ENCODE data around the gene RPL7L1.
"Not testable (repeated sequence)": the region's sequence is repeated elsewhere in the genome, so short reads cannot be mapped to it uniquely, and the experiment has no call there.

Gene RPL7L1

GRCh38 chr6:42879372-42880239, at the start of gene RPL7L1:
TSS of gene RPL7L1 (plus strand) at chr6:42879616. CDS start at chr6:42879911, 295 bp downstream.
- DNase-seq (ENCODE audit: low spot score), result peak; percentile 95

- DNase-seq (ENCODE audit: low spot score), result no peak
These were observed 48.2 kb upstream of the RPL7L1 start for GRCh38 chr6:42831237-42831636.

GRCh38 chr6:42834056-42834455, 45.4 kb upstream of the RPL7L1 start:
- DNase-seq (ENCODE audit: low spot score), result no peak

- DNase-seq (ENCODE audit: low spot score), result no peak
These were observed 37.4 kb upstream of the RPL7L1 start for GRCh38 chr6:42841844-42842584.

GRCh38 chr6:42845327-42845694, 34.1 kb upstream of the RPL7L1 start:
- DNase-seq (ENCODE audit: low spot score), result no peak

DNA sequence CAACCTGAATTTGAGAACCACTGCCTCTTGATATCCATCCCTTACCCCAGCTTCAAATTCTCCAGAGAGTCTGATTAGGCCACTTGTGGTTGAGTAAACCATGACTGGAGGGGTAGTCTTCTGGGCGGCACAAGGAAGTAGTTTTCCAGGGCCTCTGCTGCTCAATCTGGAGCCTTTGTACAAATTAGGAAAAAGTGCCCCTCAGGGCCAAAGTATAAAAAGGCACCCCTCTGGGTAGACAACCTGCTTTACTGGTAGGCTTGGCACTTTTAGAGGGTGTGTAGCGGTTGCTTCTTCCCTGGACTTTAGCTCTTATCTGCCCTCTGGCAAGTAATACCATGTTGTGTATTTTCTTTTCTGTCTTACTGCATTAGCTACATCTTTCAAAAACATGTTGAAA, 32.9 kb upstream of the RPL7L1 start:
- no peak for DNase-seq (ENCODE audit: low spot score)

DNA sequence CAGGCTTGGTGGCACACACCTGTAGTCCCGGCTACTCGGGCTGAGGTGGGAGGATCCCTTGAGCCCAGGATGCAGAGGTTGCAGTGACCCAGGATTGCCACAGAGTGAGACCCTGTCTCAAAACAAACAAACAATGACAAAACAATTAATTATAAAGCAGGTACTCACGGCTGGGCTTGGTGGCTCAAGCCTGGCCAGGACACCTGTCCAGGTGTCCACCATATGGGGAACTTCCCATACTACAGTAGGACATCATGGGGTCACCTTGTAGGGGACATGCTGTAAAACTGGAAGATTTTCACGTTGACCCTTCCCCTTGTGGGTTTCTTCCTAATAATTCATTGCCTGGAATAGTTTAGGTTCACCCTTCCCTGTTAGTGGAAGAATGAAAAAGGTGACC, 30.7 kb upstream of the RPL7L1 start:
- DNase-seq (ENCODE audit: low spot score), result no peak

DNA sequence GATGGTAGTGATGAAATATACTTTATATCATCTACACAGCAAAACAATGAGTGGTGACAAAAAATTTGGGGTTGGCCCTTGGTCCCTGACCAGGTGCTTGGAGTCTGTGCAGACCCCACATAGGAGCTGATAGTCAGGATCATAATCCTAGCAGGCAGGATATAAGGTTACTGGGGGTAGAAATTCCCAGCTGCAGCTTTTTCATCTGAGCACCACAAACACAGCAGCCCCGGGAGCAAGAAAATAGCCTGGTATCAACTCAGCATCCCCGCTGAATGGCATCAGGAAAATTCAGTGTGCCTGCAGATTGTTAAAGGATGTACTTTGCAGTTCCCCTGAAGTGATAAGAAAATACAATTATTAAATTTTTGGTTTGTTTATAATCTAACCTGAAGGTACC, 27.8 kb upstream of the RPL7L1 start:
- DNase-seq (ENCODE audit: low spot score), result no peak

GRCh38 chr6:42860036-42860435, 19.4 kb upstream of the RPL7L1 start:
- no peak for DNase-seq (ENCODE audit: low spot score)

- DNase-seq (ENCODE audit: low spot score), result no peak
These were observed 18.9 kb upstream of the RPL7L1 start for GRCh38 chr6:42860481-42860880.

GRCh38 chr6:42864602-42865001, 14.8 kb upstream of the RPL7L1 start:
- no peak for DNase-seq (ENCODE audit: low spot score)

DNA sequence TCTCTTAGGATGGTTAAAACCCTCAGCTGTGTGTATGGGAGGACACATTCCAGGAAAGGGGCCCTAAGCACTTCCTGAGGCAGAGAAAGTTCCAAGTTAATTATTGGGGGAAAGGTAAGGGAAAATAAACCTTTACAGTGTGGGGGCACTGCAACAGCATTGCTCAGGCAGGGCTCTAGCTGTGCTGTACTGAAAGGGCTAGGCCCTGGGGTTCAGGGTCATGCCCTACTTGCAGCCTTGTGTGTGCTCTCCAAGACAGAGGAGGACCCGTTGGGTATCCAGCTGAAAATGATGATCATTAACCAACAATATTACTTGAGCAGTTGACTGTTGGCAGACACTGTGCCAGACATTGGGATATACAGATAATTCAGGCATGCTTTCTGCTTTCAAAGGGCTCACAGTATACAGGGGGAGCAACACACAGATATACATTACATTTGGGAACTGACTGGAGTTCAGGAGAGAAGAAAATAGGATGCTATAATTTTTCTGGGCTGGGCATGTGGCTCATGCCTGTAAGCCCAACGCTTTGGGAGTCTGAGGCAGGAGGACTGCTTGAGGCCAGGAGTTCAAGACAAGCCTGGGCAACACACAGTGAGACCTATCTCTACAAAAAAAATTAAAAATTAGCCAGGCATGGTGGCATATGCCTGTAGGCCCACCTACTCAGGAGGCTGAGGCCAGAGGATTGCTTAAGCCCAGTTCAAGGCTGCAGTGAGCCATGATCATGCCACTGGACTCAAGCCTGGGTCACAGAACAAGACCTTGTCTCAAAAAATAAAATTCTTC, 9.1 kb upstream of the RPL7L1 start:
- DNase-seq (ENCODE audit: low spot score), result no peak

DNA sequence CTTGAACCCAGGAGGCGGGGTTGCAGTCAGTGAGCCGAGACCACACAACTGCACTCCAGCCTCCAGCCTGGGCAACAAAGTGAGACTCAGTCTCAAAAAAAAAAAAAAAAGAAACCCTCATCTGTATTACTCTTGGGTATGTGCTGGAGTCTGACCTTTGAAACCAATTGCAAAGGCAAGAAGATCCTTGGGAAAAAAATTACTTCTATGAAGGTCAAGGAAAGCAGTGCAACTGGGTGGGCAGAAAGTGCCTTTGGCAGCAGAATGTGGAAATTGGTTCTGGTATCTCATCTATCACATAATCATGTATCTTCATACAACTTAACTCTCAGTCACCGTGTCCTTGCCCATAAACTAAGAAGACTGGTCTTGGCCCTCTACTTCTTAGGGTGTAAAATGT, 7.7 kb upstream of the RPL7L1 start:
- no peak for DNase-seq (ENCODE audit: low spot score)

DNA sequence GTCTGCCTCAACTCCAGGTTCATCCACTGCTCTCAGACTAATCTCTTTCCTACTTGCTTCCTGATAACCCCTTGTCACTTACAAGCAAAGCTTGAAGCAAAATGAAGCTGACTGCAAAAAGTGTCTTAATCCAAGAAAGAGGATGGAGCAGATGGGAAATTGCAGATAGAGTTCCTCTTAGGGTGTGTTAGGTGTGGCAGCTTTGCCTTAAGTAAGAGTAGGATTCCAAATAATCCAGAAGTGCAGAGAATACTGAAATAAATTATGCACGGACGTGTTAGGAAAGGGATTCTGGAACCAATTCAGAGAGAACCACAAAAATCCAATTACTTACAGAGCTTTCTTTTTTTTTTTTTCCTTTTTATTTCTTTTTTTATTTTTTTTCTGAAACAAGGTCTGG, 6.1 kb upstream of the RPL7L1 start:
- DNase-seq (ENCODE audit: low spot score), result no peak

- DNase-seq (ENCODE audit: low spot score), result no peak
These were observed 1.7 kb upstream of the RPL7L1 start for GRCh38 chr6:42877695-42878094.

DNA sequence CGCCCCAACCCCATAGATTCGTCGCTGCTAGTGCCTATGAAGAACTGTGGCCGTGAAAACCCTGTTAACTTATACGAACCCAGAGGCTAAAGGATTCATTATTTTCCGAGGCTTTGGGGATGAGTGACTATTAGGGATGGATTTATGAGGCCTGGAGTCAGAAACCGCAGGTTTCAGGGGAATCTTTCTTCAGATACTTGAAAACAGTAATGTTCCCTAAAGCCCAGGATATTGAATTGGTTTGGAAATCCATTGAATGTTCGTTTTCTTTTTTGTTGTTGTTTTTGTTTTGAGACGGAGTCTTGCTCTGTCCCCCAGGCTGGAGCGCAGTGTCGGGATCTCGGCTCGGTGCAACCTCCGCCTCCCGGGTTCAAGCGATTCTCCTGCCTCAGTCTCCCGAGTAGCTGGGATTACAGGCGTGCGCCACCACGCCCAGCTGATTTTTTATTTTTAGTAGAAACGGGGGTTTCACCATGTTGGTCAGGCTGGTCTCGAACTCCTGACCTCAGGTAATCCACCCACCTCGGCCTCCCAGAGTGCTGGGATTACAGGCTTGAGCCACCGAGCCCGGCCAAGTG, 913 bp downstream of the RPL7L1 start:
- not testable (repeated sequence) for DNase-seq (ENCODE audit: low spot score)

GRCh38 chr6:42880871-42881270, 1.5 kb downstream of the RPL7L1 start:
- DNase-seq (ENCODE audit: low spot score), result not testable (repeated sequence)

- DNase-seq (ENCODE audit: low spot score), result no peak
These were observed 6.3 kb downstream of the RPL7L1 start for GRCh38 chr6:42885702-42886101.

GRCh38 chr6:42888201-42888600, 8.8 kb downstream of the RPL7L1 start:
- DNase-seq (ENCODE audit: low spot score), result not testable (repeated sequence)

- DNase-seq (ENCODE audit: low spot score), result no peak
These were observed 10.4 kb downstream of the RPL7L1 start for GRCh38 chr6:42889815-42890214.

- DNase-seq (ENCODE audit: low spot score), result peak; percentile 97
These were observed 11.1 kb downstream of the RPL7L1 start for GRCh38 chr6:42890311-42891198.
